SK-N-SH (cell line): ENCODE measurements around the gene DLG2.

Source experiments
- CTCF ChIP-seq: fragments of 200-600 bp; sonication (generic); IDR thresholded peaks from 2 replicates; pipeline ENCODE4 v1.6.1; 2017; ENCODE audit warnings: antibody characterized with exemption, mild to moderate bottlenecking, moderate library complexity
- ELF1 ChIP-seq: IDR thresholded peaks from 2 replicates; pipeline ENCODE4 v1.4.0; 2012
- EP300 ChIP-seq, 2 experiments: IDR thresholded peaks; 2 replicates each; pipeline versions ENCODE4 v1.4.0 to v1.6.1; 2012; ENCODE audit warnings: borderline replicate concordance in 1 of 2, low read depth in 1 of 2, low read length in 1 of 2
- IRF3 ChIP-seq: fragments of 150-350 bp; IDR thresholded peaks from 2 replicates; pipeline ENCODE4 v1.6.1; 2016; ENCODE audit warnings: mild to moderate bottlenecking, low read depth, low read length
- POLR2AphosphoS5 ChIP-seq: IDR thresholded peaks from 2 replicates; pipeline ENCODE4 v1.6.1; 2012; ENCODE audit warnings: low read depth, low read length
- RCOR1 ChIP-seq: fragments of 150-350 bp; IDR thresholded peaks from 2 replicates; pipeline ENCODE4 v1.6.1; 2017; ENCODE audit warnings: antibody characterized with exemption, low read length
- RFX5 ChIP-seq: IDR thresholded peaks from 2 replicates; pipeline ENCODE4 v1.6.1; 2012; ENCODE audit warnings: mild to moderate bottlenecking, improper control_type of control experiment, low read length
- TEAD4 ChIP-seq: IDR thresholded peaks from 2 replicates; pipeline ENCODE4 v1.4.0; 2012; ENCODE audit warnings: mild to moderate bottlenecking, borderline replicate concordance; ENCODE audit not compliant: insufficient read depth

DNA sequence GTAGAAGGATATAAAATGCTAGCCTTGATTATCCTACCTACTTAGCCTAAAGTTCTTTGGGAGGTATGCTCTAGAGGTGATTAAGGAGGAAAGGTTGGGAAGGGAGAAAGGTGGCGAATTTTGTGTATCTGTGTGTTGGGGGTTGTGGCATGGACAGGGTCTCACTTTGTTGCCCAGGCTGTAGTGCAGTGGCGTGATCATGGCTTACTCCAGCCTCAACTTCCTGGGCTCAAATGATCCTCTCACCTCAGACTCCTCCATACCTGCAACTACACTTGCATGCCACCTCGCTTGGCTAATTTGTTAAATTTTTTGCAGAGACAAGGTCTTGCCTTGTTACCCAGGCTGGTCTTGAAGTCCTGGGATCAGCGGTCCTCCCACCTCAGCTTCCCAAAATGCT, 1094.8 kb downstream of the DLG2 start:
- TF ChIP-seq CTCF (no peak), POLR2AphosphoS5 (no peak), EP300 (IDR thresholded peaks at IDR 0.05; ENCODE audit: borderline replicate concordance in 1 of 2, low read depth in 1 of 2, low read length in 1 of 2) (no peak), TEAD4 (no peak), RCOR1 (no peak), ELF1 (no peak), RFX5 (no peak), IRF3 (no peak)
